Measurements from ENCODE around the gene KIF21A. TPM values are rescaled to one million over a fixed set of nuclear protein-coding genes. Genes with fewer than 3 reads are reported as not detected.

Gene KIF21A
- total and polyA plus RNA-seq, 2 of the 13 experiments (the other 11 are each of a cell fraction or from before 2014, with no cell fraction given), result 20.6 to 39.7 TPM

GRCh38 chr12:39405580-39405979, 37.3 kb downstream of the KIF21A start (continued):
- TF ChIP-seq, protein P1, sequence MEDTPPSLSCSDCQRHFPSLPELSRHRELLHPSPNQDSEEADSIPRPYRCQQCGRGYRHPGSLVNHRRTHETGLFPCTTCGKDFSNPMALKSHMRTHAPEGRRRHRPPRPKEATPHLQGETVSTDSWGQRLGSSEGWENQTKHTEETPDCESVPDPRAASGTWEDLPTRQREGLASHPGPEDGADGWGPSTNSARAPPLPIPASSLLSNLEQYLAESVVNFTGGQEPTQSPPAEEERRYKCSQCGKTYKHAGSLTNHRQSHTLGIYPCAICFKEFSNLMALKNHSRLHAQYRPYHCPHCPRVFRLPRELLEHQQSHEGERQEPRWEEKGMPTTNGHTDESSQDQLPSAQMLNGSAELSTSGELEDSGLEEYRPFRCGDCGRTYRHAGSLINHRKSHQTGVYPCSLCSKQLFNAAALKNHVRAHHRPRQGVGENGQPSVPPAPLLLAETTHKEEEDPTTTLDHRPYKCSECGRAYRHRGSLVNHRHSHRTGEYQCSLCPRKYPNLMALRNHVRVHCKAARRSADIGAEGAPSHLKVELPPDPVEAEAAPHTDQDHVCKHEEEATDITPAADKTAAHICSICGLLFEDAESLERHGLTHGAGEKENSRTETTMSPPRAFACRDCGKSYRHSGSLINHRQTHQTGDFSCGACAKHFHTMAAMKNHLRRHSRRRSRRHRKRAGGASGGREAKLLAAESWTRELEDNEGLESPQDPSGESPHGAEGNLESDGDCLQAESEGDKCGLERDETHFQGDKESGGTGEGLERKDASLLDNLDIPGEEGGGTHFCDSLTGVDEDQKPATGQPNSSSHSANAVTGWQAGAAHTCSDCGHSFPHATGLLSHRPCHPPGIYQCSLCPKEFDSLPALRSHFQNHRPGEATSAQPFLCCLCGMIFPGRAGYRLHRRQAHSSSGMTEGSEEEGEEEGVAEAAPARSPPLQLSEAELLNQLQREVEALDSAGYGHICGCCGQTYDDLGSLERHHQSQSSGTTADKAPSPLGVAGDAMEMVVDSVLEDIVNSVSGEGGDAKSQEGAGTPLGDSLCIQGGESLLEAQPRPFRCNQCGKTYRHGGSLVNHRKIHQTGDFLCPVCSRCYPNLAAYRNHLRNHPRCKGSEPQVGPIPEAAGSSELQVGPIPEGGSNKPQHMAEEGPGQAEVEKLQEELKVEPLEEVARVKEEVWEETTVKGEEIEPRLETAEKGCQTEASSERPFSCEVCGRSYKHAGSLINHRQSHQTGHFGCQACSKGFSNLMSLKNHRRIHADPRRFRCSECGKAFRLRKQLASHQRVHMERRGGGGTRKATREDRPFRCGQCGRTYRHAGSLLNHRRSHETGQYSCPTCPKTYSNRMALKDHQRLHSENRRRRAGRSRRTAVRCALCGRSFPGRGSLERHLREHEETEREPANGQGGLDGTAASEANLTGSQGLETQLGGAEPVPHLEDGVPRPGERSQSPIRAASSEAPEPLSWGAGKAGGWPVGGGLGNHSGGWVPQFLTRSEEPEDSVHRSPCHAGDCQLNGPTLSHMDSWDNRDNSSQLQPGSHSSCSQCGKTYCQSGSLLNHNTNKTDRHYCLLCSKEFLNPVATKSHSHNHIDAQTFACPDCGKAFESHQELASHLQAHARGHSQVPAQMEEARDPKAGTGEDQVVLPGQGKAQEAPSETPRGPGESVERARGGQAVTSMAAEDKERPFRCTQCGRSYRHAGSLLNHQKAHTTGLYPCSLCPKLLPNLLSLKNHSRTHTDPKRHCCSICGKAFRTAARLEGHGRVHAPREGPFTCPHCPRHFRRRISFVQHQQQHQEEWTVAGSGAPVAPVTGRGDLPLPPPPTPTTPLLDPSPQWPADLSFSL (CRISPR knock-in tag; IDR thresholded peaks at IDR 0.05), result no peak
- TF ChIP-seq SYNCRIP (IDR thresholded peaks at IDR 0.05; ENCODE audit: insufficient read depth, low read depth, low read length) (no peak), ZNF672 (CRISPR knock-in tag; IDR thresholded peaks at IDR 0.05) (no peak)

DNA sequence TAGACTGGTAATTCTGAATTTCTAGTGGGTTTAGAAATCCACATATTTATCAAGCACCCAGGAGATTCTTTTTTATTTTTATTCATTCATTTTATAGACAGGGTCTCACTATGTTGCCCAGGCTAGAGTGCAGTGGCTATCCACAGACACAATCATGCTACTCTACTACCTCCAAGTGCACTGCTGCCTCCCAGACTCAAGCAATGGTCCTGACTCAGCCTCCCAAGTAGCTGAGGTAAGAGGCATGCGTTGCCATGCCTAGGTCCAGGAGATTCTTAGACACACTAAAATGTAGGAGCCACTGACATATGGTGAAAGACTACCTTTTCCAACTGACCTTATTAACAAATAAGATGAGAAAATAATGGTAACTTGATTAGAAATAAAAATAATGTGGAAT, 38.9 kb downstream of the KIF21A start:
- POLR2A ChIA-PET, result no interaction called here
- intact Hi-C loops (cut with micrococcal nuclease; ENCODE audit: unreplicated experiment), result no loop called here
- Histone ChIP-seq H3K9me3 (ENCODE audit: low read length) (no peaks in the 10 kb centered on the region), H3K4me2 (ENCODE audit: low read depth, low read length) (no peak overlapping the region), H4K20me1 (ENCODE audit: insufficient read depth, low read length) (no peaks in the 10 kb centered on the region), H3K9ac (ENCODE audit: insufficient read depth, low read depth, low read length) (no peak overlapping the region), H3K4me1 (ENCODE audit: insufficient read depth, low read length) (no peaks in the 10 kb centered on the region), H3K36me3 (replicated peaks in 1 of 2; ENCODE audit: control insufficient read depth in 1 of 2, insufficient read depth in 2 of 2, low read length in 2 of 2) (no peaks in the 10 kb centered on the region), H3K27ac (ENCODE audit: extremely low read length, insufficient read depth, low read length) (no peak overlapping the region), H2AFZ (ENCODE audit: low read length) (no peak overlapping the region), H3K27me3 (ENCODE audit: control insufficient read depth in 1 of 2, insufficient read depth in 2 of 2, low read length in 2 of 2) (no peaks in the 10 kb centered on the region), H3K4me3 (replicated peaks in 1 of 3; ENCODE audit: insufficient read depth in 1 of 3, low read depth in 2 of 3, low read length in 3 of 3) (no peak overlapping the region), H3K79me2 (ENCODE audit: insufficient read depth, low read length) (peaks cover 3% of the 10 kb centered on the region)
- CTCF ChIA-PET (ENCODE audit: low intra/inter-chr PET ratio, low total read pairs), result no interaction called here
- no peak for FAIRE-seq
- DNase-seq (ENCODE audit: low spot score), result no peak
- 100% methylated on average over 1 of the region's 1 CpG for WGBS (ENCODE audit: low lambda C conversion rate)
- BruUV-seq (replicated peaks), result no TSS peak
- in situ Hi-C loops (cut with HindIII; ENCODE audit: extremely low pct_ligation_motif_present, low pct_unique_long_range_greater_than_20kb), result no loop called here
- no peak for ATAC-seq
- TF ChIP-seq PLRG1 (conservative IDR thresholded peaks at IDR 0.05) (no peak), ZNF513 (CRISPR knock-in tag; conservative IDR thresholded peaks at IDR 0.05) (no peak), MLLT10 (CRISPR knock-in tag; IDR thresholded peaks at IDR 0.05) (no peak), ZMYM3 (CRISPR knock-in tag; IDR thresholded peaks at IDR 0.05) (no peak), HNRNPLL (IDR thresholded peaks at IDR 0.05; ENCODE audit: low read depth, low read length, poor library complexity, severe bottlenecking) (no peak), NCOA5 (CRISPR knock-in tag; IDR thresholded peaks at IDR 0.05) (no peak), ZBTB20 (CRISPR knock-in tag; IDR thresholded peaks at IDR 0.05; ENCODE audit: borderline replicate concordance, low read depth) (no peak), ZNF773 (CRISPR knock-in tag; IDR thresholded peaks at IDR 0.05; ENCODE audit: borderline replicate concordance) (no peak), ZNF251 (CRISPR knock-in tag; IDR thresholded peaks at IDR 0.05) (no peak), RARG (CRISPR knock-in tag; IDR thresholded peaks at IDR 0.05; ENCODE audit: low read depth) (no peak)
- TF ChIP-seq, protein P2, sequence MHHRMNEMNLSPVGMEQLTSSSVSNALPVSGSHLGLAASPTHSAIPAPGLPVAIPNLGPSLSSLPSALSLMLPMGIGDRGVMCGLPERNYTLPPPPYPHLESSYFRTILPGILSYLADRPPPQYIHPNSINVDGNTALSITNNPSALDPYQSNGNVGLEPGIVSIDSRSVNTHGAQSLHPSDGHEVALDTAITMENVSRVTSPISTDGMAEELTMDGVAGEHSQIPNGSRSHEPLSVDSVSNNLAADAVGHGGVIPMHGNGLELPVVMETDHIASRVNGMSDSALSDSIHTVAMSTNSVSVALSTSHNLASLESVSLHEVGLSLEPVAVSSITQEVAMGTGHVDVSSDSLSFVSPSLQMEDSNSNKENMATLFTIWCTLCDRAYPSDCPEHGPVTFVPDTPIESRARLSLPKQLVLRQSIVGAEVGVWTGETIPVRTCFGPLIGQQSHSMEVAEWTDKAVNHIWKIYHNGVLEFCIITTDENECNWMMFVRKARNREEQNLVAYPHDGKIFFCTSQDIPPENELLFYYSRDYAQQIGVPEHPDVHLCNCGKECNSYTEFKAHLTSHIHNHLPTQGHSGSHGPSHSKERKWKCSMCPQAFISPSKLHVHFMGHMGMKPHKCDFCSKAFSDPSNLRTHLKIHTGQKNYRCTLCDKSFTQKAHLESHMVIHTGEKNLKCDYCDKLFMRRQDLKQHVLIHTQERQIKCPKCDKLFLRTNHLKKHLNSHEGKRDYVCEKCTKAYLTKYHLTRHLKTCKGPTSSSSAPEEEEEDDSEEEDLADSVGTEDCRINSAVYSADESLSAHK (CRISPR knock-in tag; IDR thresholded peaks at IDR 0.05; ENCODE audit: borderline replicate concordance), result no peak
